ENCODE measurements around the gene AGER. TPM values are rescaled to one million over a fixed set of nuclear protein-coding genes. Genes with fewer than 3 reads are reported as not detected.

The AGER gene
- 10 to 100 TPM; 10.3 to 70.6 (median 36.8) TPM for total RNA-seq

GRCh38 chr6:32184084-32184640 is at the start of gene AGER:
AGER (minus strand) TSS chr6:32184253; CDS start chr6:32184222, 31 bp downstream.
- TF ChIP-seq, protein P1, sequence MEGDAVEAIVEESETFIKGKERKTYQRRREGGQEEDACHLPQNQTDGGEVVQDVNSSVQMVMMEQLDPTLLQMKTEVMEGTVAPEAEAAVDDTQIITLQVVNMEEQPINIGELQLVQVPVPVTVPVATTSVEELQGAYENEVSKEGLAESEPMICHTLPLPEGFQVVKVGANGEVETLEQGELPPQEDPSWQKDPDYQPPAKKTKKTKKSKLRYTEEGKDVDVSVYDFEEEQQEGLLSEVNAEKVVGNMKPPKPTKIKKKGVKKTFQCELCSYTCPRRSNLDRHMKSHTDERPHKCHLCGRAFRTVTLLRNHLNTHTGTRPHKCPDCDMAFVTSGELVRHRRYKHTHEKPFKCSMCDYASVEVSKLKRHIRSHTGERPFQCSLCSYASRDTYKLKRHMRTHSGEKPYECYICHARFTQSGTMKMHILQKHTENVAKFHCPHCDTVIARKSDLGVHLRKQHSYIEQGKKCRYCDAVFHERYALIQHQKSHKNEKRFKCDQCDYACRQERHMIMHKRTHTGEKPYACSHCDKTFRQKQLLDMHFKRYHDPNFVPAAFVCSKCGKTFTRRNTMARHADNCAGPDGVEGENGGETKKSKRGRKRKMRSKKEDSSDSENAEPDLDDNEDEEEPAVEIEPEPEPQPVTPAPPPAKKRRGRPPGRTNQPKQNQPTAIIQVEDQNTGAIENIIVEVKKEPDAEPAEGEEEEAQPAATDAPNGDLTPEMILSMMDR (IDR thresholded peaks at IDR 0.05) = no peak
- no peak for TF ChIP-seq POLR2A (IDR thresholded peaks at IDR 0.05)
- WGBS, 2 donors = 53 to 65% methylated on average over 5 to 6 of the region's 6 CpGs
- Histone ChIP-seq H3K4me1 (peaks cover 40 to 61% of the 10 kb centered on the region in 2 donors), H3K36me3 (peaks cover 11 to 27% of the 10 kb centered on the region in 2 donors), H3K9me3 (no peaks in the 10 kb centered on the region), H3K4me3 (replicated peaks in 1 of 3) (no peak within 1 kb of the TSS), H3K27me3 (no peaks in the 10 kb centered on the region), H3K27ac (peak within 1 kb of the TSS; percentile 85 to 88 (median 88))
- intact Hi-C loops (cut with DNase I) = no loop called here
- DNase-seq = no peak

GRCh38 chr6:32226434-32226833 is 42.4 kb upstream of the AGER start:
- H3K9me3 ChIP-seq = no peaks in the 10 kb centered on the region
- TF ChIP-seq, protein P1 (IDR thresholded peaks at IDR 0.05) = no peak
- TF ChIP-seq POLR2A (IDR thresholded peaks at IDR 0.05) = no peak
- H3K27me3 ChIP-seq = no peaks in the 10 kb centered on the region
- no peaks in the 10 kb centered on the region for H3K4me1 ChIP-seq
- no peak overlapping the region for H3K4me3 ChIP-seq (replicated peaks in 1 of 3)
- intact Hi-C loops (cut with DNase I) = no loop called here
- no peak for DNase-seq
- H3K27ac ChIP-seq = no peak overlapping the region
- H3K36me3 ChIP-seq = no peaks in the 10 kb centered on the region
- WGBS, 2 donors = 87 to 94% methylated on average over 7 of the region's 7 CpGs

- TF ChIP-seq, protein P1 (IDR thresholded peaks at IDR 0.05) = no peak
- TF ChIP-seq POLR2A (IDR thresholded peaks at IDR 0.05) = no peak
- no peak overlapping the region for H3K27ac ChIP-seq
- 55 to 87% methylated on average over 2 of the region's 2 CpGs for WGBS, 2 donors
These were observed 40.6 kb upstream of the AGER start for GRCh38 chr6:32224696-32225095.

GRCh38 chr6:32223258-32224235 is 39.5 kb upstream of the AGER start, which contains the start of gene NOTCH4:
NOTCH4 (minus strand) TSS chr6:32224067; CDS start chr6:32223928, 139 bp downstream.
- intact Hi-C loops (cut with DNase I) = no loop called here
- H3K27me3 ChIP-seq = no peaks in the 10 kb centered on the region
- H3K4me3 ChIP-seq (replicated peaks in 1 of 3) = no peak within 1 kb of the TSS
- H3K9me3 ChIP-seq = no peaks in the 10 kb centered on the region
- H3K36me3 ChIP-seq = no peaks in the 10 kb centered on the region
- TF ChIP-seq, protein P1 (IDR thresholded peaks at IDR 0.05) = no peak
- peak in 1 of 2 donors; percentile 13 for TF ChIP-seq POLR2A (IDR thresholded peaks at IDR 0.05)
- H3K27ac ChIP-seq = peak within 1 kb of the TSS in 2 of 3 donors; percentile 30 to 33
- 56 to 59% methylated on average over 19 to 20 of the region's 20 CpGs for WGBS, 2 donors
- H3K4me1 ChIP-seq = no peaks in the 10 kb centered on the region
- DNase-seq = no peak

More at GRCh38 chr6:32224696-32225095, 40.6 kb upstream of the AGER start:
- no peak for DNase-seq
- no peaks in the 10 kb centered on the region for H3K4me1 ChIP-seq
- no peak overlapping the region for H3K4me3 ChIP-seq (replicated peaks in 1 of 3)
- no peaks in the 10 kb centered on the region for H3K27me3 ChIP-seq
- H3K9me3 ChIP-seq = no peaks in the 10 kb centered on the region
- intact Hi-C loops (cut with DNase I) = no loop called here
- no peaks in the 10 kb centered on the region for H3K36me3 ChIP-seq
